Activated naive CD4-positive, alpha-beta T cell treated with anti-CD3 and anti-CD28 coated beads, Interleukin-2, amount 50 U/mL, for 24 hours (primary cell): ENCODE data around the gene KLHDC4.
"Not testable (repeated sequence)": the region's sequence is repeated elsewhere in the genome, so short reads cannot be mapped to it uniquely, and the experiment has no call there.

Experiments
- H3K27ac Mint-ChIP-seq: one replicate; pipeline ENCODE4 v1.8.0; 2021; ENCODE audit warnings: mild to moderate bottlenecking, mixed read lengths
- H3K27me3 Mint-ChIP-seq: one replicate; pipeline ENCODE4 v1.8.0; 2021; ENCODE audit warnings: mixed read lengths
- H3K36me3 Mint-ChIP-seq: one replicate; pipeline ENCODE4 v1.8.0; 2021; ENCODE audit warnings: mixed read lengths
- H3K4me1 Mint-ChIP-seq: one replicate; pipeline ENCODE4 v1.8.0; 2021; ENCODE audit warnings: mixed read lengths
- H3K4me3 Mint-ChIP-seq: one replicate; pipeline ENCODE4 v1.8.0; 2021; ENCODE audit warnings: mild to moderate bottlenecking, mixed read lengths
- H3K9me3 Mint-ChIP-seq: one replicate; pipeline ENCODE4 v1.8.0; 2021; ENCODE audit warnings: mixed read lengths

KLHDC4 gene

DNA sequence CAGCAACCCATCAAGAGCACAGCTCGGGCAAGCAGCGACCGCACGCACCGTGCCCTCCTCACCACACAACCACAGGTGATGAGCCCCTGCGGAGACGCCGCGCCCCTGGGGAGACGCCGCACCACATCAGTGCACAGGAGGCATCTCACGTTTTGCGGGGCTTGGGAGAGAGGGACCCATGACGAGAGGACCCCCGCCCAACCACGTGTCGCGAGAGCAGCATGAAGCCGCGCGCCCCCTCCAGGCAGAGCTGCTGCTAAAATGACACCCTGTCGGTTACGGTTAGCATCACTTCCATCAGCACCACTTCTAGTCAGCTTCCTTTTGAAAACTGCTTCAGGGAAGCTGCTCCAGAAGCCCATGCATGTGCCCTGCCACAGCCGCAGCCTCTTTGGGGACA is 45.3 kb downstream of the KLHDC4 start:
- Mint-ChIP-seq H3K36me3 (peaks cover 21% of the 10 kb centered on the region), H3K27me3 (no peaks in the 10 kb centered on the region)

GRCh38 chr16:87718831-87719230 is 47.0 kb downstream of the KLHDC4 start:
- H3K9me3 Mint-ChIP-seq, H3K4me3 Mint-ChIP-seq, H3K27ac Mint-ChIP-seq, H3K27me3 Mint-ChIP-seq: not testable (repeated sequence)
- Mint-ChIP-seq H3K36me3 (peaks cover 31% of the 10 kb centered on the region), H3K4me1 (peaks cover 35% of the 10 kb centered on the region)

More for the DNA sequence above, 45.3 kb downstream of the KLHDC4 start:
- Mint-ChIP-seq H3K9me3 (no peaks in the 10 kb centered on the region), H3K4me3 (no peak overlapping the region), H3K4me1 (peaks cover 21% of the 10 kb centered on the region), H3K27ac (no peak overlapping the region)

GRCh38 chr16:87715658-87716057 is 50.1 kb downstream of the KLHDC4 start:
- Mint-ChIP-seq H3K4me1 (peaks cover 45% of the 10 kb centered on the region), H3K9me3 (no peaks in the 10 kb centered on the region), H3K27me3 (no peaks in the 10 kb centered on the region), H3K36me3 (peaks cover 20% of the 10 kb centered on the region), H3K27ac (peak overlapping the region; percentile 55), H3K4me3 (peak overlapping the region; percentile 19)

- Mint-ChIP-seq H3K27me3 (no peaks in the 10 kb centered on the region), H3K36me3 (peaks cover 21% of the 10 kb centered on the region), H3K4me3 (peak overlapping the region; percentile 39), H3K9me3 (no peaks in the 10 kb centered on the region), H3K27ac (peak overlapping the region; percentile 55), H3K4me1 (peaks cover 45% of the 10 kb centered on the region)
Observed at GRCh38 chr16:87715231-87715630, 50.6 kb downstream of the KLHDC4 start.

- H3K4me3 Mint-ChIP-seq = peak overlapping the region; percentile 44
- no peaks in the 10 kb centered on the region for H3K27me3 Mint-ChIP-seq
- peak overlapping the region; percentile 90 for H3K27ac Mint-ChIP-seq
- H3K36me3 Mint-ChIP-seq = peaks cover 20% of the 10 kb centered on the region
- H3K9me3 Mint-ChIP-seq = no peaks in the 10 kb centered on the region
- H3K4me1 Mint-ChIP-seq = peaks cover 45% of the 10 kb centered on the region
Observed at GRCh38 chr16:87713451-87714229, 52.1 kb downstream of the KLHDC4 start.

- H3K27ac Mint-ChIP-seq = peak overlapping the region; percentile 35
- H3K27me3 Mint-ChIP-seq = no peaks in the 10 kb centered on the region
- peaks cover 22% of the 10 kb centered on the region for H3K36me3 Mint-ChIP-seq
- no peak overlapping the region for H3K4me3 Mint-ChIP-seq
- H3K9me3 Mint-ChIP-seq = no peaks in the 10 kb centered on the region
- peaks cover 39% of the 10 kb centered on the region for H3K4me1 Mint-ChIP-seq
Observed at GRCh38 chr16:87712184-87712762, 53.5 kb downstream of the KLHDC4 start.

GRCh38 chr16:87710887-87711286 is 54.9 kb downstream of the KLHDC4 start:
- H3K4me3 Mint-ChIP-seq = no peak overlapping the region

DNA sequence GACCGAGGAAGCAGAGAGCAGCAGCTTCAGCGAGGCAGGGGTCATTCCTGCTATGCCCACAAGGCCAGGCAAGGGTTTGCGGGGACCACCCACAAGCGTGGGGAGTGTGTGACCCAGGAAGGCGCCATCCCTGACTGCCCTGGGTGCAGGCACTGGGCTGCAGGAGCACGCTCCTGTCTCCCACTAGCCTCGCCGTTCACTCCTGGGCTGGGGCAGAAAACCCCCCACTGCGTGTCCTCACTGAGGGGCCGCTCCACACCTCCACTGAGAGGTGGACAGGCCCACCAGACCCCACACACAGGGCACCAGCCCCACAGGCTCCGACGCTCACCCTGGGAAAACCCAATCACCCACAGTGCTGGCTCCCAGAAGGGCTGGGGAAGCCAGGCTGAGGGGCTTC is 56.1 kb downstream of the KLHDC4 start:
- no peaks in the 10 kb centered on the region for H3K9me3 Mint-ChIP-seq
- peaks cover 9% of the 10 kb centered on the region for H3K36me3 Mint-ChIP-seq
- no peaks in the 10 kb centered on the region for H3K27me3 Mint-ChIP-seq

More at GRCh38 chr16:87710887-87711286, 54.9 kb downstream of the KLHDC4 start:
- Mint-ChIP-seq H3K4me1 (peaks cover 37% of the 10 kb centered on the region), H3K9me3 (no peaks in the 10 kb centered on the region), H3K36me3 (peaks cover 19% of the 10 kb centered on the region), H3K27me3 (no peaks in the 10 kb centered on the region), H3K27ac (no peak overlapping the region)

GRCh38 chr16:87708881-87709638 is 56.7 kb downstream of the KLHDC4 start:
- Mint-ChIP-seq H3K27ac (no peak overlapping the region), H3K27me3 (no peaks in the 10 kb centered on the region), H3K4me1 (peaks cover 27% of the 10 kb centered on the region), H3K36me3 (peaks cover 6% of the 10 kb centered on the region), H3K9me3 (no peaks in the 10 kb centered on the region), H3K4me3 (no peak overlapping the region)

More for the DNA sequence above, 56.1 kb downstream of the KLHDC4 start:
- Mint-ChIP-seq H3K27ac (no peak overlapping the region), H3K4me1 (peaks cover 30% of the 10 kb centered on the region), H3K4me3 (no peak overlapping the region)

DNA sequence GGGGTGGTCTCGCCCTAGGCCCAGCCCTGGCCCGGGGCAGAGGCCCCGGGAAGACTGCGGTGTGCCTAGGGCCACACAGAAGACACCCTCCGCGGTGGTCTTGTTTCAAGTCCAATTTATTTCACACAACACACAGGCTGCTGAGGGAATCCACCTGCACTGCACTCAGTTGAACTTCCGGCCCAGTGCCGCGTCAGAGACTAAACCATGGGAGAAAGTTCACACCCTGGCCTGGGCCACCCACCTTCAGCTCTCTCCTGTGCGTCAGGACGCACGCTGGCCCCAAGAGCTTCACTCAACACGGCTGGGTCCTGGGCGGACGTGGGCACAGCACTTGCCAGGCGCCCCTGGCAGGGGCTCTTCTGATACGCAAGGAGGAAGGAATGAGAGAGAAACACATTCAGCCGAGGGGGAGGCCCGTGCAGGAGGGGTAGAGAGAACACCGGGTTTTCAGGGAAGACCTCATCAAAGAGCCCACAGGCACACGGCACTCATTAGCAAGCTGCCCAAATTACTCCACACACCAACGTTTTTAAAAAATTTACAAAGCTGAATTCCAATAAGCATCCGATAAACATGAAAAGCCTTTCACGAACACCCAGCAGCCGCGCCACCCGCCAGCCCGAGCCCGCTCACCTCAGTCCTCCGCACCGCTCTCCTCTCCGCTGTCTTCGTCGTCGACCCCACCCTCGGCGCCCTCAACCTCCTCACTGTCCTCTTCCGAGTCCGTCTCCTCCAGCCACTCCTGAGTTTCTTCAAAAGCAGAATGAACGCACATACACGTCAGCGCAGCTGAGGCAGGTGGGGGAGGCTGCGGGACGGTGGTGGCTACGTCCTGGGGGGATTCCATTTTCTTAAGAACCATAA is 57.8 kb downstream of the KLHDC4 start:
- Mint-ChIP-seq H3K9me3 (no peaks in the 10 kb centered on the region), H3K36me3 (peaks cover 6% of the 10 kb centered on the region), H3K27me3 (no peaks in the 10 kb centered on the region), H3K27ac (peak overlapping the region; percentile 30), H3K4me3 (no peak overlapping the region), H3K4me1 (peaks cover 25% of the 10 kb centered on the region)

DNA sequence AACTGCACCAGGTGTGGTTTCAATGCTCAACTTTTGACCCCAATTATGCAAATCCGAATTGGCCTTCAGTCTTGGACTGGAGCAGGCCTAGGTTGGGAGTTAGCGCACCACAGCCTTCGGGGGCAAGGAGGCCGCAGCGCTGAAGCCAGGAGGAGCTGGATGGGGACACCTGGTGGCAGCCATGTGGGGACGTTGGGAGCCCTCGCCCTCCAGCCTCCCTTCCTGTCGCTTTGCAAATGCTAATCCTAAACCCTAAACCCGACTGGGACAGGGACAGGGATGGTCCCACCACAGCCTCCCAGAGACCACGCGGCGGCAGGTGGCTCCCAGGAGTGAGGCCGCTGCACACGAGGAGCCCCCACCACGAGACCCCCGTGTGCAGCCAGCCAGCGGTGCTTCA is 58.7 kb downstream of the KLHDC4 start:
- no peak overlapping the region for H3K27ac Mint-ChIP-seq
- peaks cover 6% of the 10 kb centered on the region for H3K36me3 Mint-ChIP-seq
- peaks cover 25% of the 10 kb centered on the region for H3K4me1 Mint-ChIP-seq
- no peaks in the 10 kb centered on the region for H3K9me3 Mint-ChIP-seq
- no peak overlapping the region for H3K4me3 Mint-ChIP-seq
- H3K27me3 Mint-ChIP-seq = no peaks in the 10 kb centered on the region

GRCh38 chr16:87706278-87707000 is 59.3 kb downstream of the KLHDC4 start:
- H3K4me1 Mint-ChIP-seq = peaks cover 30% of the 10 kb centered on the region
- H3K9me3 Mint-ChIP-seq = no peaks in the 10 kb centered on the region
- no peaks in the 10 kb centered on the region for H3K27me3 Mint-ChIP-seq
- peaks cover 6% of the 10 kb centered on the region for H3K36me3 Mint-ChIP-seq
- H3K4me3 Mint-ChIP-seq = no peak overlapping the region
- no peak overlapping the region for H3K27ac Mint-ChIP-seq

DNA sequence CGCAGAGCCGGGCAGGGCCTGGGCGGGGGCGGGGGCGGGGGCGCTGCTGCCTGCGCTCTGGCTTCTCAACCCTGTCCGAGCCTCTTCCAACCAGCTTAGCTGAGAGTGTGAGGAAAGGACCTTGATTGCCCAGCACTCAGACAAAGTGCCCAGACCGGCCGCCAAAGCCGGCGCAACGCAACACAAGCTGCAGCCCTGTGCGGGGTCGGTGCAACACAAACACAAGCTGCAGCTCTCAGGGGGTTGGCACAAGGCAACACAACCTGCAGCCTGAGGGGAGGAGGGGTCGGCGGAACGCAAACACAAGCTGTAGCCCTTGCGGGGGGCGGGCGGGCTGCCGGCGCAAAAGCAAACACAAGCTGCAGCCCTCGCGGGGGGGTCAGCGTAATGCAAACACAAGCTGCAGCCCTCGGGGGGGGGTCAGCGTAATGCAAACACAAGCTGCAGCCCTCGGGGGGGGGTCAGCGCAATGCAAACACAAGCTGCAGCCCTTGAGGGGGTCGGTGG is 60.0 kb downstream of the KLHDC4 start:
- H3K27me3 Mint-ChIP-seq = no peaks in the 10 kb centered on the region

GRCh38 chr16:87704754-87705353 is 60.9 kb downstream of the KLHDC4 start:
- Mint-ChIP-seq H3K4me3 (no peak overlapping the region), H3K27ac (peak overlapping the region; percentile 32)

More for the DNA sequence above, 60.0 kb downstream of the KLHDC4 start:
- Mint-ChIP-seq H3K4me1 (peaks cover 36% of the 10 kb centered on the region), H3K4me3 (no peak overlapping the region), H3K27ac (no peak overlapping the region), H3K36me3 (peaks cover 6% of the 10 kb centered on the region), H3K9me3 (no peaks in the 10 kb centered on the region)

More at GRCh38 chr16:87704754-87705353, 60.9 kb downstream of the KLHDC4 start:
- Mint-ChIP-seq H3K27me3 (no peaks in the 10 kb centered on the region), H3K9me3 (no peaks in the 10 kb centered on the region), H3K36me3 (peaks cover 3% of the 10 kb centered on the region), H3K4me1 (peaks cover 40% of the 10 kb centered on the region)
